ENCODE data around the gene TSEN34. TPM values are rescaled to one million over a fixed set of nuclear protein-coding genes. Genes with fewer than 3 reads are reported as not detected.
A peak's percentile ranks its signal among the peaks of the same experiment; 100 is the strongest.

The TSEN34 gene
- total RNA-seq, 6 donors from 2014 or later, result 43.2 to 78.4 (median 49.7) TPM

GRCh38 chr19:54186351-54186750 lies 4.8 kb upstream of the TSEN34 start:
- Histone ChIP-seq H3K4me1 (peaks cover 10 to 14% (median 11%) of the 10 kb centered on the region in 4 donors), H3K4me3 (no peak overlapping the region), H3K36me3 (peaks cover 0 to 19% (median 8%) of the 10 kb centered on the region in 4 donors), H3K27me3 (no peaks in the 10 kb centered on the region), H3K27ac (no peak overlapping the region), H3K9me3 (no peaks in the 10 kb centered on the region)
- DNase-seq (no peak), ATAC-seq (ENCODE audit: low FRiP score in 2 of 2) (no peak)
- TF ChIP-seq POLR2AphosphoS5 (IDR thresholded peaks at IDR 0.05), result no peak
- TF ChIP-seq CTCF (IDR thresholded peaks at IDR 0.05), result no peak
- no peak for TF ChIP-seq EP300 (IDR thresholded peaks at IDR 0.05)
- no peak for TF ChIP-seq POLR2A (IDR thresholded peaks at IDR 0.05)
- 81 to 97% methylated on average over 5 to 8 of the region's 8 CpGs for WGBS, 2 donors

GRCh38 chr19:54186934-54187381 lies 4.2 kb upstream of the TSEN34 start:
- ATAC-seq (ENCODE audit: low FRiP score in 2 of 2), result no peak
- H3K27me3 ChIP-seq, result no peaks in the 10 kb centered on the region
- no peaks in the 10 kb centered on the region for H3K9me3 ChIP-seq
- H3K4me1 ChIP-seq, result peaks cover 15 to 20% (median 16%) of the 10 kb centered on the region in 4 donors
- H3K36me3 ChIP-seq, result peaks cover 0 to 19% (median 8%) of the 10 kb centered on the region in 4 donors
- TF ChIP-seq POLR2A (IDR thresholded peaks at IDR 0.05) (no peak), CTCF (IDR thresholded peaks at IDR 0.05) (no peak), EP300 (IDR thresholded peaks at IDR 0.05) (no peak), POLR2AphosphoS5 (IDR thresholded peaks at IDR 0.05) (no peak)
- no peak overlapping the region for H3K4me3 ChIP-seq
- H3K27ac ChIP-seq, result no peak overlapping the region
- WGBS, 2 donors, result 87 to 93% methylated on average over 11 of the region's 11 CpGs
- no peak for DNase-seq

GRCh38 chr19:54188215-54188871 lies 2.8 kb upstream of the TSEN34 start:
- no peak for TF ChIP-seq POLR2AphosphoS5 (IDR thresholded peaks at IDR 0.05)
- TF ChIP-seq POLR2A (IDR thresholded peaks at IDR 0.05), result no peak
- TF ChIP-seq CTCF (IDR thresholded peaks at IDR 0.05), result no peak
- TF ChIP-seq EP300 (IDR thresholded peaks at IDR 0.05), result no peak
- Histone ChIP-seq H3K27me3 (no peaks in the 10 kb centered on the region), H3K4me1 (peaks cover 19 to 33% (median 22%) of the 10 kb centered on the region in 4 donors), H3K4me3 (peak overlapping the region; percentile 61 to 85 (median 80)), H3K9me3 (no peaks in the 10 kb centered on the region), H3K36me3 (peaks cover 0 to 20% (median 12%) of the 10 kb centered on the region in 4 donors), H3K27ac (peak overlapping the region; percentile 99 to 100 (median 99))
- no peak for DNase-seq
- 18 to 21% methylated on average over 12 of the region's 12 CpGs for WGBS, 2 donors
- ATAC-seq (ENCODE audit: low FRiP score in 2 of 2), result no peak

- TF ChIP-seq CTCF (IDR thresholded peaks at IDR 0.05) (peak; percentile 21 to 76 (median 63)), POLR2AphosphoS5 (IDR thresholded peaks at IDR 0.05) (peak; percentile 66 to 81), POLR2A (IDR thresholded peaks at IDR 0.05) (peak in 2 of 4 donors; percentile 47 to 74), EP300 (IDR thresholded peaks at IDR 0.05) (no peak)
- peak within 1 kb of the TSS; percentile 99 to 100 (median 99) for H3K27ac ChIP-seq
- H3K36me3 ChIP-seq, result peaks cover 0 to 22% (median 16%) of the 10 kb centered on the region in 4 donors
- no peaks in the 10 kb centered on the region for H3K9me3 ChIP-seq
- no peaks in the 10 kb centered on the region for H3K27me3 ChIP-seq
- DNase-seq, result peak; percentile 66 to 96
- ATAC-seq (ENCODE audit: low FRiP score in 2 of 2), result peak in 1 of 2 donors; percentile 3
- H3K4me1 ChIP-seq, result peaks cover 19 to 33% (median 22%) of the 10 kb centered on the region in 4 donors
- H3K4me3 ChIP-seq, result peak within 1 kb of the TSS; percentile 61 to 85 (median 80)
- 1% methylated on average over 17 to 46 of the region's 64 CpGs for WGBS, 2 donors
These were observed 1.9 kb upstream of the TSEN34 start, which contains the start of gene MBOAT7 for GRCh38 chr19:54189145-54189734. Gene MBOAT7, minus strand, starts transcription at chr19:54189580. Its CDS starts 1,072 bp downstream, at chr19:54188508.

Data from upper lobe of left lung (tissue), 6 donors.